Measurements from ENCODE around the gene DR1.
"Not testable (repeated sequence)": the region's sequence is repeated elsewhere in the genome, so short reads cannot be mapped to it uniquely, and the experiment has no call there.

Gene DR1

DNA sequence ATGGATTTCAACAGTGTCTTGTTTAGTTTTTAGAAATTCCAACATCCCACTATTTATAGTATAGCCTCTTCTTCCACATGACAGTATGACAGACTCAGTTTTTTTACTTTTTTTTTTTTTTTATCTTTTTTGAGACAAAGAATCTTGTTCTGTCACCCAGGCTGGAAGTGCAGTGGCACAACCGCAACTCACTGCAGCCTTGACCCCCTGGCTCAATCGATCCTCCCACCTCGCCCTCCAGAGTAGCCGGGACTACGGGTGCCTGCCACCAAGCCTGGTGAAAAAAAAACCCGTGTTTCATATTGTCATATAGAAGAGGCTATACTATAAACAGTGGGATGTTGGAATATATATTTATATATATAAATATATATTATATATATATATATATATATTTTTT lies 1.2 kb upstream of the DR1 start:
- DNase-seq = no peak

DNA sequence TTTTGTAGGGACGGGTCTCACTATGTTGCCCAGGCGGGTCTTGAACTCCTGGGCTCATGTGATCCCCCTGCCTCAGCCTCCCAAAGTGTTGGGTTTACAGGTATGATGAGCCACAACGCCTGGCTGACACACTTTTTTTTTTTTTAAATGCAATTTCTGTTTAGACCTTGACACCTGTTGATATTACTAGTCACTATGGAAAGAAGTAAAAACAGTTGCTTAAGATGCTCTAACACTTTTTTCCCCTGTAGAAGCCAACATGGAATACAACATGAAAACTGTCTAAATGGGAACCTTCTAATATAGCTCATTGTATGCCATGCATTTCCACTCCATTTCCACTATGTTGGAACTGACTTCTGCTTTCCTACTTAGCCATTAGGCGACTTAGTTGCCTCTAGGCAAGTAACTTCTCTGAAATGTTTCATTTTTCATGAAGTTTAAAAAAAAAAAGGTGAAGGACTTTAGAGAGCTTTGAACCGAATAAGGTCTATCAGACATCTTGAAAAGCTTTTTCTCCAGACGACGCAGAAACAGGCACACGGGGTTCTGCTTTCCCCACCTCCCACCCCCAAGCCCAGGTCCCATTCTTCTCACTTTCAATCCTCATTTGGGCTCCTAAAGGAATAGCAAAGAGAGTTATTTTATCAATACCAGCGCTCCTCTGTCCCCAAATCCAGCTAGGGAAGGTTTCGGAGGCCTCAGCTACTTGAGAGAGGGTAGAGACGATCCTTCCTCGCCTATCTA lies 648 bp upstream of the DR1 start:
- peak; percentile 14 for DNase-seq

DNA sequence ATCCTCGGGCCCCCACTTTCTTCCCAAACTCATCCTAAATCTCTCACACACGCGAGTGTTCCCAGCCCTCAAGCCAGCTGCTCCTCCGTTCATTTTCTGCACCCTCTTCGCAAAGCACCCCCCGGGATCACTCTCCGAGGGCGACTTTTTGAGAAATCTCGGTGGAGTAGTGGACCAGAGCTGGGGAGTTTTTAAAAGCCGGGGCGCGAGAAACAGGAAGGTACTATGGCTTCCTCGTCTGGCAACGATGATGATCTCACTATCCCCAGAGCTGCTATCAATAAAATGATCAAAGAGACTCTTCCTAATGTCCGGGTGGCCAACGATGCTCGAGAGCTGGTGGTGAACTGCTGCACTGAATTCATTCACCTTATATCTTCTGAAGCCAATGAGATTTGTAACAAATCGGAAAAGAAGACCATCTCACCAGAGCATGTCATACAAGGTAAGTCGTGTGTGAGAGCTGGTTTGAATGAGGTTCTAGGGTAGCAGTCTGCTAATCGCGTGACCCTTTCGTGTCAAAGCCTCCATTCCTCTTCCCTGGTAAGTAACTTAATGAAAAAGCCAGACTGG lies 800 bp downstream of the DR1 start:
- DNase-seq = peak; percentile 3

DNA sequence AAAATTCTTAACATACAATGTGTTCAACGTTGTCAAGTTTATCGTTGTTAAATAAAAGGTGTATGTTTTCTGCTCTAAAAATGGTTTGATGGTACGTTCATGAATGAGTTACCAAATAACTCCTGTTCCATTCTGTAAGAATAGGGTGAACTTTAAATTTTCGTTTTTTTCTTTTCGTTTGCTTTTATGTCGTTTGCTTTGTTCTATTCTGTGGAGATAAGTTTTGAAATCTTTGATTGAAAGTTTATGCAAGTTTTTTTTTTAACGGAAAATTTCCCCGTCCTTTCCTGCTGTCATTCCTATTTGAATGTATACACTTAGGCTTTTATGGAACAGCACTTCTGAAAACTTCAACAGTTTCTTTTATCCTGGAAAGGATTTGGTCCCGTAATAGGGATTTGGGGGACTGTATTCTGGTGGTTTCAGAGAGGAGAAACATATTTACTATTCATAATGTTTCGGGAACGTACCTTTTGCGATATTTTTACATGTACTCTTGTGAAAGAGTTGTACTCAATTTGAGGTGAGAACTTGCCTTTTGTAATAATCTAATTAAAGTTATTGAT lies 1.7 kb downstream of the DR1 start:
- DNase-seq = no peak

DNA sequence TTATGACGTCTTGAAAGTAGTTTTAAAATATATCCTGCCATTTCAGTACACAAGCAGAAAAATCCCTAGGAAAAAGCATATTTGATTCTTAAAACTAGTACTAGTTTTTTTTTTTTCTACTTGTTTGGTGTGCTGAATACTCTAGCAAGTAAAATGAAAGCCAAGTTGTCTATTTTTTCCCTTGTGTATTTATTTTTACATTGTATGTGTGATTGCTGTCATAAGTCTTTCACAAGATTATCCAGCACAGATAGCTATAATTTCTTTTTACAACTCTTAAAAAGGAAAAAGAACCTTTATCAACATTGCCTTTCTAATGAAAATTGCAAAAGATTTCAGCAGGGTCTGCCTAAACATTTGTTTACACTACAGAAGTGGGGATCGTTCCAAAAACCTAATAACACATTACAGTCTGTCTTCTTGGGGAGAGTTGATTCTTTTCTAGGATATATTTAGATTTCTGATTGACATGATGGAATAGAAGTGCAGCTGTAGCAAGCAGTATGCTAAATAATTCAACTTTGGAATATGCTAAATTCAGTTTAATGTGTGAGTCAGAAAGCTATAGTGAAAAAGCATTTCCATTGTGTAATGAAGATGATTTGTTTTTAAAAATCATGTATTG lies 2.5 kb downstream of the DR1 start:
- DNase-seq = no peak

DNA sequence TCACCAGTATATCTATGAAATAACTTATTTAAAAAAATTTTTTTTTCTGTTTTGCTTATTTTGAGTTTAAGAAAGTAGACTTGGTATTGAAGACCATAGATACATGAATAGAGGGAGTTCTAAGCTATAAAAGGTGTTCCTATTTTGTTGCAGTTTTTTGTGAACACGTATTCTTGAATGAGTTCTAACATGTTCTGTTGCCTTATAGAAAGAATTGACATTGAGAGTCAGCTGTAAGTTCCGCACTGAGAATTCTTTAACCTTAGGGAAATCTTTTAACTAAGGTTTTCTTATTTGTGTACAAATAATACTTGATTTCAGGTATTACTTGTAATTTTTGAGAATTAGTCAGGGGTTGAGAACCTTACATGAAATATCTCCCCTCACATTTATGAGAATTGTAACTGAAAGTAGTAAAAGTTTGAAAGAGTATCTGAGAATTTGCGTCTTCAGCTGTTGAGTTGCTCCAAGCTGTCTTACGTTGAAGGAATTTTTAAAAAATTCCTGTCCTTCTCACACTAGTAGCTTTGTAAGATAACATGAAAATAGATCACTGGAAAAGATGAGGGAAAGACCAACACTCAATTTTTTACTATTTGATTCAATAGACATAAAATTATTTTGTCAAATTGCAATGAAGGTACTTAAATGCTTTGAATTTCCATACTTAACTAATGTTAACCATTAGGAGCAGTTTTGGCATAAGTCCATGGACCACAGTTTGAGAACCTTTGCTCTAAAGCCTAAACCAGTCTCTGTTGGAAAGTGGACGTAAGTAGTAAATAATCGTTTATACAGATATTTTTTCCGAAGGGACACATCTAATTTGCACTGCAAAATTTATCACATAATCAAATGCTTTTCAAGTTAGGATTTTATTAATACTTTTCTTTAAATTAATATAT lies 3.8 kb downstream of the DR1 start:
- DNase-seq = no peak

DNA sequence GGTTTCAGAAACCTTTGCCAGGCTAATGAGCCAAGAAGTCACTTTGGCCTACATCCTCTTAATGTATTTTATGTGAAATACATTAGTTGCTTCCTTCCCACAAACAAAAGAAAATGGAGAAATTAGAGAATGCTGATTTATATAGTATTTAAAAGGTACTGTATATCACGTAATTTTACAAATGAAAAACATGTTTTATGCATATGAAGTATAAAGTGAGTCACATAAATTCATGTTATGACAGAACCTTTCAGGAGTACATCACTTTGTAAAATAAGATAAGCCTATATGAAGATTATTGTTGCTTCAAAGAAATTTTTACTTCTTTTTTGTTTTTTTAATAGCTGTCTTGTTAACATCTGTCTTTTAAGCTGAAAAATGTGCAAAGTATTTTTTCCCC lies 4.6 kb downstream of the DR1 start:
- DNase-seq = no peak

DNA sequence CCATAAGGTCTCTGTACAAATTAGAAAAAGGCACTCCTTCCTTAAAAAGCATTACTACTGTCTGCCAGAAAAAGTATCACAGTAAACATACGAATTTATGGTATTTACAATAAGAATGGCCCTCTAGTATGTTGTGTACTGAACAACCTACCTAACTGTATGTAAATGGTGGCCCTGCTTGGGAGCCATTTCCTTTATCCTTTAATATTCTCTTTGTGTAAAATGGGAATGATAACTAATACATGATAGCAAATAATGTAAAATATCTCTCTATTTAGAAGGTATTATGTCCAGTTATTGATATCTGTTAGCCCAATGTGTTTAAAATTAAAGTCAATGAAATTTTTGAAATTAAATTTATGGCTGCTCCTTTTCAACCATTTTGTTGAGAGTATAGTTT lies 5.2 kb downstream of the DR1 start:
- DNase-seq = no peak

DNA sequence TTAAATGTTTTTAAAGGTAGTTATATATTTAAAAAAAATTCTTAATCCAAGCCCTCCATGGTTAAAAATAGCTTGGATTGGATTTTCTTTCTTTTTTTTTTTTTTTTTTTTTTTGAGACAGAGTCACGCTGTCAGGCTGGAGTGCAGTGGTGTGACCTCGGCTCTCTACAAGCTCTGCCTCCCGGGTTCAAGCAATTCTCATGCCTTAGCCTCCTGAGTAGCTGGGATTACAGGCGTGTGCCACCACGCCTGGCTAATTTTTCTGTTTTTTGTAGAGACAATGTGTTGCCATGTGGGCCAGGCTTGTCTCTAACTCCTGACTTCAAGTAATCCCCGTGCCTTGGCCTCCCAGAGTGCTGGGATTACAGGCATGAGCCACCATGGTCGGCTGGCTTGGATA lies 5.6 kb downstream of the DR1 start:
- not testable (repeated sequence) for DNase-seq

DNA sequence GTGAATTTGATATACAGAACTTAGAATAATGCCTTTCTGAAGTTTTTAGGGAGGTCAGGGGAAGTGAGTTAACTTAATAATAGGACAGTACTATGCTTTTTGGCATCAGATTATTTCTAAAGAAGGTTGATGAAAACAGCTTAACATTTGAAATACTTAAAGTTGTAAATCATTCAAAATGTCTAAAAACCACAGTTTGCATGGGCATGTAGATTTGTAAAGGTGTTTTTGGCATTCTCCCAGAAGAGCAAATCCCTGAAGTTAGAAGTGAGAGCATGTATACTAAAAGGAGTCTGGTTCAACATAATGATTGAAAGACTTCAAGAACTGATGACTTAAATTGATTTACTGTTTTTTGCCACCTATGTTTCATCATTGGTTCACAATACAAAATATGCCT lies 6.7 kb downstream of the DR1 start:
- no peak for DNase-seq

DNA sequence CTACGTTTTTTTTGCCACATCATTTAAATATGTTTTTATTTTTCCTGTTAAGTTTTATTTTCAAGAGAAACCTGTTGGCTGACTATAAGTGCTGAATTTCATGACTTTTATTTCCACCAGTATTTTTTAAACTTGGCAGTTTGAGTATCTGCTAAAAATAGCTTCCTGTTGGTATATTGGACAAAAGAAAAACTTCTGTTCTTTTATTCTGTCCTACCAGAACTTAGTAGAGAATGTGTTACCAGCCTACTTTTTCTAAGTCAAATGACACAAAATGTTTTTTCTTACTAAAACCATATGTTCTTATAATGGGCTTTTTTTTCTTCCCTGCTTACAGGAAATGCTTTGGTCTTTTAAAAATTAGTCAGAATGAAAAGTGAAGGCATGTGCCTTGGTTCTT lies 7.6 kb downstream of the DR1 start:
- DNase-seq = no peak

DNA sequence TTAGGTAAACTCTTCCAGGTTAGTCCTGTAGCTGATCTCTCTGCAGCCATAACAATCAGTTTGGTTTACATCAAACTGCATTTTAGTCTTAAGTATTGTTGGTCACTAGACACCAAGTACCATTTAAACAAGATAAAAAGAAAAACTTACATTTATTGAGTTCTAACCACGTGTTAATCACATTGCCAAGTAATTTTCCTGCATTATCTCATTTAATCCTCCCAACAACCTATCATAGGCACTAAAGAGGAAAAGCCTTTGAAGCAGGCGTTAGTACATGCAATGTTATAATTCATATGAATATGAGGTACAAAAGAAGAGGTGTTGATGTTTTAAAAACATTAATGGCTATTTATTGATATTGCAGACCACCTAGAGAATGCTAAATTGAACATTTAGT lies 9.0 kb downstream of the DR1 start:
- DNase-seq = no peak

DNA sequence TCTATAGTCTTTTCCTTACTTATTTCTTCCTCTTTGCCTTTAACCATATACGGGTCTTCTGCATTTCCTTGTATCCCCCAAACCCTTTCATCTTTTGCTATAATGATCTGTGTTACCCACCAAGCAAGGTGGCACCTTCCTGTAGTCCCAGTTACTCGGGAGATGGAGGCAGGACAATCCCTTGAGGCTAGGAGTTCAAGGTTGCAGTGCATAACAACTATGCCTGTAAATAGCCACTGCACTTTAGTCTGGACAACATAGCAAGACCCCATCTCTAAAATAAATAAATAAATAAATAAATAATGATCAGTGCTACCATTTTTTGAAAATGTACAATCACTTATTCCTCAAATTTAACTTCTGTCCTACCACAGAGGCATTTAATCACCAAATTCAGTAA lies 11.5 kb downstream of the DR1 start:
- DNase-seq = no peak

DNA sequence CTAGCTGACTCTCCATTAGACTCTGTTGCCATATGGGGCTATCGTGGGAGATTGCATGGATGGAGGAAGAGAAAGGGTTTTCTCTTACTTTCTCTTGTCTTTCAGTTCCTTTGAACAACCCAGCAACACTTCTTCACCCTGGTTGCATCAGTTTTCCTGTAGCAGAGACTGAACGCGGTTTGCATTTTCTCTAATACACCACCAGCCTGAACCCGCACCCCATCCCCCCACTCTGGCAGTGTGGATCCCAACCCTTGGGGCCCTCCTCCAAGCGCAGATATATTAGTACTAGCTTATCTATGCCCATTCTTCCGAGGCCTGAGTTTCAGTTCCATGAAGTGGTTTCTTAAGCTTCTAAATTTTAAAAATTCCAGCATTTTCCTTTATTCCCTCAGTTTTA lies 12.6 kb downstream of the DR1 start:
- no peak for DNase-seq

DNA sequence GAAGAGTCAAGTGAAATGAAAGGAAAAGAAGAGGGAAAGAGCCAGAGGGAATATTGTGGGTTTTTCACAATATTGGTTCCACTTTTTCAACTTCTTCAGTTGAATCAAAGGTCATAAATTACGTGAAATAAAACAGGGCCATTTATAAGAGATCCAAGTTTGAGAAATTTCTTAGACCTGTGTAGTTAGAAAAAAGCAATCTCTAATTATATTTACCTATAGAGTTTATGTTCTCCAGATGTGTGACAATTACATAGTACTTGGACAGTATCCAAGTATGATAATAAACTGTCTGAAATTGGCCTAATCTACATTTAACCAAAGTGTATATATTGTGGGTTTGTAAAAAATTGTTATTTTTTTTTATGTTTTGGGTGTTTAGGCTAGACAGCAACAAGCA lies 14.4 kb downstream of the DR1 start:
- no peak for DNase-seq

DNA sequence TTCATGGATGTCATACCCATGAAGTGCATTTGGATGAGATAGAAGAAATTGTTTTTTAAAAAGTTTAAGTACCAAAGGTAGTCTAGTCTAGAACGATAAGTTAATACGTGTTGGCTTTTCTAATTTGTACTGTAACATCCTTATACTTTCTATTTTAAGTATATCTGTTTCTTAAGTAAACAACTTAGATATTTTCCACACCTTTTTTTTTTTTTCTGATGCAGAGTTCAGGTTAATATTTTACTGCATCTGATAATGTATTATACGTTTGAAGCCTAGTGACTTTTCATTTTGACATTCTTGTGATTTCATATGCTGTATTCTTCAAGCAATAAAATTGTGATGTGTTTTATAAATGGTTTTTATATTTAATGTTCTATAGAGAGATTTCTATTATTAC lies 16.5 kb downstream of the DR1 start:
- DNase-seq = no peak

DNA sequence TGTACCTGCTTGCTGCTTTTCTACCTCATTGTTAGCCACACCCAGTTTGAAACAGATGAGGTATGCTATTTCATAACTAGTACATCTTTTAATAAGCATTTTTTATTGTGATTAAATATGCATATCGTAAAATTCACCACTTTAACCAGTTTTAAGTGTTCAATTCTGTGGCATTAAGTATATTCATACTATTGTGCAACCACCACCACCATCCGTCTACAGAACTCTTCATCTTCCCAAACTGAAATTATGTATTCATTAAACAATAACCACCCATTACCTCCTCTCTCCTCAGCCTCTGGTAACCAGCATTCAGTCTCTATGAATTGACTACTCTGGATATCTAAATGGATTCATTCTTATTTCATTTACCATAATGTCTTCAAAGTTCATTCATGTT lies 20.1 kb downstream of the DR1 start:
- DNase-seq = no peak

DNA sequence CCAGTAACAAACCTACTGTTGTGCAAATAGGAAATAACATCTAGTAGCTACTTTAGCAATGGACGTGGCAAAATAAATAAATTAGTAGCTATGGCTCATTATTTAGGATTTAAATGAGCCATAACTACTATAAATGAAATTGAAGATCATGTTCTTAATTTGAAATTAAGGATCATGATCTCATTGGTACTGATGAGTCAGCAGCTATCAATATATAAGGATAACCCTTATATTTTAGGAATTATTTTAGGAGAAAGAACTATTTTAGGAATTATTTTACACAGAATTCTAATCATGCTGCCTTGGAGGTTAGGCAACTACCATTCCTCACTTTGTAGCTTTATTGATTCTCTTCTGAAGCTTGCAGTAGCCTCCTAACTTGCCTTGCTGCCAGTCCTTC lies 24.0 kb downstream of the DR1 start:
- no peak for DNase-seq

DNA sequence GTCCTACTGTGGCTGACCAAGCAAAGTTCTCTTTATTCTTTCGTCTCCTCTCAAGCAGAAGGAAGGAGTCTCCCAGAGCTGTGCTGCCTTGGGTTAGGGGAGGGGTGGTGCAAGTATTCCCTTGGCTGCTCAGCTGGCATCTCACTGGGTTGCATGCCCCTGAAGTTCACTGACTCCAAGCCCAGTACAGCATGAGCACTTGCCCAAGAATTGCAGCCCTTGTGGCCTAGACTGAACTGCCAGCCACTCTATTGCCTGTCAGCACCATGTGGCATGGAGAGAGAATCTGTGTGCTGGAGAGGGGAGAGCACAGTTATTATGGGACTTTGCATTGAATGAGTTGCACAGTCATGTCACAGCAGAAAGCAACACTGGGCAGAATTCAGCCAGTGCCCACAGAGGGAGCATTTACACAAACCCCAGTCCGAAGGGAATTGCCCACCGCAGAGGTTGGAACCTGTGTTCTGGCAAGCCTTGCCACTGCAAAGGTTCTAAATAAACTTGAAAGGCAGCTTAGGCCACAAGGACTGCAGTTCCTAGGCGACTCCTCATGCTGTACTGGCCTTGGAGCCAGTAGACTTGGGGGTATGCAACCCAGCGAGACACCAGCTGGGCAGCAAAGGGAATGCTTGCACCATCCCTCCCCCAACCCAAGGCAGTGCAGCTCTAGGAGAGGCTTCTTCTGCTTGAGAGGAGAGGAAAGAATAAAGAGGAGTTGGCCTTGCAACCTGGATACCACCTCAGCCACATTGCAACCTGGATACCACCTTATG lies 28.8 kb downstream of the DR1 start:
- DNase-seq = no peak

DNA sequence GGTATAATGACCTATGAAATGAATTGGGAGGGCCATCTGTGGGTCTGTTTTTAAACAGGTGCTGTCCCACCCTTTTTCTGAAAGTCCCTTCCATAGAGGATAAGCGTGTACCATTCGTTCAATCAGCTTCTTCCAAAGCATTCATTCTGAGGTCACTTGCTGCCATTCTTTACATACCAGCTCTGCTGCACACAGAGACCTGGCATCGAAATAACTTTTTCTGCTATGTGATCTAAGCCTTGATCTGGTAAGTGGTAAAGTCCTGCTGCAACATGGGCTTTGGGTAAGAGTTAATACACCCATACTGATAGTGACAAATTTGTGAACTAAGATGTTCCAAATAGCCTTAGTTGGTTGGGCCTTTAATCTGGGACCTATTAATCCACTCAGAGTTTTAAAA lies 38.9 kb downstream of the DR1 start:
- DNase-seq = no peak

DNA sequence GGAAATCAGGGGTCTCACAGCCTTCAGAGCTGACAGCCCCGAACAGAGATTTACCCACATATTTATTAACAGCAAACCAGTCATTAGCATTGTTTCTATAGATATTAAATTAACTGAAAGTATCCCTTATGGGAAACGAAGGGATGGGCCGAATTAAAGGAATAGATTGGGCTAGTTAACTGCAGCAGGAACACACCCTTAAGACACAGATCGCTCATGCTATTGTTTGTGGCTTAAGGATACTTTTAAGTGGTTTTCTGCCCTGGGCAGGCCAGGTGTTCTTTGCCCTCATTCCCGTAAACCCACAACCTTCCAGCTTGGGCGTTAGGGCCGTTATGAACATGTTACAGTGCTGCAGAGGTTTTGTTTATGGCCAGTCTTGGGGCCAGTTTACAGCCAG lies 40.6 kb downstream of the DR1 start:
- DNase-seq = not testable (repeated sequence)

DNA sequence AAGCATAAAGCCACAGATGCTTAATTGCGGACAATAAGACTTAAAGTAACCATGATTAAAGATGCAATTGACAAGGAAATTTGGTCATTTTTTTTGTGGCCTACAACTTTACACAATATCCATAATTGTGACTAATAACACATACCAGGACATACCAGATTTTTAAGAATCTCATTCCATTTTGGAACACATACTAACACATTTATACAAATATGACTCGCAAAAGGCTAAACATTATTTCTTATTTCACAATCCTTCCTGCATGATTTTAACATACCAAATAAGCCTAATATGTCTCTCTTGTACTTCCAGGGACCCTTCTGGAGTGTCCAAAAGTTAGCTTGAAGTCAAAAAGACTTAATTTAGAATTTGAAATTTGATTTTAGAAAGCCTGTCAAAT lies 48.8 kb downstream of the DR1 start:
- DNase-seq = no peak

DNA sequence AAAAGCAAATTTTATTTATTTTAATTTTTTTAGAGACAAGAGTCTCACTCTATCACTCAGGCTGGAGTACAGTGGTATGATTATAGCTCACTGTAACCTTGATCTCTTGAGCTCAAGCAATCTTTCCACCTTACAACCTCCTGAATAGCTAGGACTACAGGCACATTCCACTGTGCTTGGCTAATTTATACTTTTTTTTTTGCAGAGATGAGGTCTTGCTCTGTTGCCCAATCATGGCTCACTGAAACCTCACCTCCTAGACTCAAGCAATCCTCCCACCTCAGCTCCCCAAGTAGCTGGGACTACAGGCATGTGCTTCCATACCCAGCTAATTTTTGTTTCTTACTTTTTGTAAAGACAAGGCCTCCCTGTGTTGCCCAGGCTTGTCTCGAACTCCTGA lies 49.5 kb downstream of the DR1 start:
- DNase-seq = no peak

All from SHP77 treated with DMSO at 0.1 percent for 48 hours (cell line).